NCI-H1105 treated with DMSO at 0.1 percent for 48 hours (cell line): ENCODE measurements around the gene GNRH2.
"Not testable (repeated sequence)": the region's sequence is repeated elsewhere in the genome, so short reads cannot be mapped to it uniquely, and the experiment has no call there.

ENCODE experiments used
- DNase-seq: peaks from one replicate; lab custom pipeline; 2025; lab: John Stamatoyannopoulos, UW

Gene GNRH2

GRCh38 chr20:3042625-3043024 is 797 bp upstream of the GNRH2 start:
- DNase-seq: no peak

DNA sequence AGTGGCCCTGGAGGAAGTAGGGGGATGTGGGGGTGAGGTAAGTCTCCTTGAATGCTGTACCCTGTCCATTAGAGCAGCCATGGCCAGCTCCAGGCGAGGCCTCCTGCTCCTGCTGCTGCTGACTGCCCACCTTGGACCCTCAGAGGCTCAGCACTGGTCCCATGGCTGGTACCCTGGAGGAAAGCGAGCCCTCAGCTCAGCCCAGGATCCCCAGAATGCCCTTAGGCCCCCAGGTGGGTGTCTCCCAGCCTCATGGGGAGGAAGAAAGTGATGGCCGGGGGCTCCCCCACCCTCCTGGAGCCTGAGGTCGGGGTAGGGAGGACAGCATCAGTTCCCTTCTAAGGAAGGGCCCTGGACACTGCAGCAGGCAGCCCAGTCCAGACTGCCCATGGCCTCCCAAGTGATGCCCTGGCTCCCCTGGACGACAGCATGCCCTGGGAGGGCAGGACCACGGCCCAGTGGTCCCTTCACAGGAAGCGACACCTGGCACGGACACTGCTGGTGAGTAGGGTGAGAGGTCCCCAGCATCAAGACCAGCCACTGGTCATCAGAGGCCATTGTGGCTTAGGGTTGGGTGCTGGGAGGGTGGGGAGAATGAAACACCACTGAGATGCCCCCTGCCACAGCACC is 1.0 kb downstream of the GNRH2 start:
- DNase-seq: no peak

- DNase-seq: peak; percentile 74
These were observed 1.8 kb downstream of the GNRH2 start for GRCh38 chr20:3045042-3045815.

DNA sequence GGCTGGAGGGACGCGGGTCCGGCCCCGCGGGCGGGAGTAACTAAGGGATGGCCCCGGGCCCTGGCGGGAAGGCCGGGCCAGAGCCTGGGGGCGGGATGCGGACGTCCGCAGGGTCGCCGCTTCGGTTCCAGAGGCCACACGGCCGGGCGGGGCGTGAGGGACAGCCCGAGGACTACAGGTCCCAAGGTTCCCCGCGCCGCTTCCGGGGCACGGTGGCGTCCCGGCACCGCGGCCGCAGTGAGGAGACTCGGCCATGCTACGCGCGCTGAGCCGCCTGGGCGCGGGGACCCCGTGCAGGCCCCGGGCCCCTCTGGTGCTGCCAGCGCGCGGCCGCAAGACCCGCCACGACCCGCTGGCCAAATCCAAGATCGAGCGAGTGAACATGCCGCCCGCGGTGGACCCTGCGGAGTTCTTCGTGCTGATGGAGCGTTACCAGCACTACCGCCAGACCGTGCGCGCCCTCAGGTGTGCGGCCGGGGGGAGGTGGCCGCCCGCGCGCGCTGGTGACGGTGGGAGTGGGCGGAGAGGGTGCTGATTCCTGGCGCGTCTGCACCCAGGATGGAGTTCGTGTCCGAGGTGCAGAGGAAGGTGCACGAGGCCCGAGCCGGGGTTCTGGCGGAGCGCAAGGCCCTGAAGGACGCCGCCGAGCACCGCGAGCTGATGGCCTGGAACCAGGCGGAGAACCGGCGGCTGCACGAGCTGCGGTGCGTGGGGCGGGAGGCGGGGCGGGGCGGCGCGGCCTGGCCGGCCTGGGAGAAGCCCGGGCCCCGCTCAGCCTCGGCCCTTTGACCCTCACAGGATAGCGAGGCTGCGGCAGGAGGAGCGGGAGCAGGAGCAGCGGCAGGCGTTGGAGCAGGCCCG is 2.6 kb downstream of the GNRH2 start, which contains the start of gene MRPS26:
TSS of gene MRPS26 (plus strand) at position 237 of the 861 bp plus-strand sequence. CDS start at position 254, 17 bp downstream.
- DNase-seq: peak; percentile 82

GRCh38 chr20:3046677-3047462 is 3.4 kb downstream of the GNRH2 start:
- peak; percentile 88 for DNase-seq

DNA sequence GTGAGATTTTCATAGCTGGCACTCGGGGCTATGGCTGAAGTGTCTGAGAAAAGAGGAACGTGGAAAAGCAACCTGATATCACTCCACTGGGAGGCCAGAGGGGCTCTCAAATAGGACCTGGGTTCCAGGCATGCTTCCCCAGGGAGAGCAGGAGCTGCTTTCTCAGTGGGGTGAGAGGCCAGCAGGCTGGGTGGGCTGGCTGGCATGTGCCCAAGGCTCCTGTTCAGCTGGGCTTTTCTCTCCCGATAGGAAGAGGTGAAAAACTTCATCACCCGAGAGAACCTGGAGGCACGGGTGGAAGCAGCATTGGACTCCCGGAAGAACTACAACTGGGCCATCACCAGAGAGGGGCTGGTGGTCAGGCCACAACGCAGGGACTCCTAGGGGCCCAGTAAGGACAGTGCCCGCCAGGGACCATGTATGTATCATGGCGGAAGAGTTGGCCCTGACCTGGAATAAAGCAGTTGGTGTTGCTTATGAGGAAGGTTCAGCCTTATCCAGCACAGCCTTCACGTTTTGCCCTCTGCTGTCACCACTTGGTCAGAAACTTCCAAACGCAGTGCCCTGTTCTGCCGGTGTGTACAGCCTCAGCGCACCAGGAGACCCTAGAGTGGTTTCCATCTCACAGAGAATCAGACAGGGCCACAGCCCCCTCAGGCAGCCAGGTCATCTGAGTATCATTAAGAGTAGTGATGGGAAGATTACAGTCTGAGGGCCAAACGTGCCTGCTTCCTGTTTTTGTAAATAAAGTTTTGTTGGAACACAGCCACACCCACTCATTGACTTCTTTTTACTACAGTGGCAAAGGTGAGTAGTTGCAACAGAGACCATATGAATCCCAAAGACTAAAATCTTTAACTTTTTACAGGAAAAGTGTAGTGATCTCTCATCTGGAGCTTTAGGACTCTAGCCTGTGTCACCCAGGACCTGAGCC is 4.3 kb downstream of the GNRH2 start:
- DNase-seq: no peak

GRCh38 chr20:3051385-3052019 is 8.1 kb downstream of the GNRH2 start:
- DNase-seq: no peak

DNA sequence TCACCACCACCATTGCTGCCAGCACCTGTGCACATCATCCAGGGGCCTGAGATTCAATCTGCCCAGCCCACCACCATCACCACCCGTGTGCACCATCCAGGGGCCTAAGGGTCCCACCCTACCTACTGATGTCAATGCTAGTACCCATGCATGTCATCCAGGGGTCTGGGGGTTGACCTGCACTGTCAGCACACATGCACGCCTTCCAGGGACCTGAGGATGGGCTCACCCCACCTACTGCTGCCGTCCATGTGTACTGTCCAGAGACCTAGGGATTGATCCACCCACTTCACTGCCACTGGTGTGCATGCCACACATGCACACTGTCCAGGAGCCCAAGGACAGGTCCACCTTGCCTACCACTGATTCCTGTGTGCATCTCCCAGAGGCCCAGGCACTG is 16.1 kb downstream of the GNRH2 start:
- no peak for DNase-seq

DNA sequence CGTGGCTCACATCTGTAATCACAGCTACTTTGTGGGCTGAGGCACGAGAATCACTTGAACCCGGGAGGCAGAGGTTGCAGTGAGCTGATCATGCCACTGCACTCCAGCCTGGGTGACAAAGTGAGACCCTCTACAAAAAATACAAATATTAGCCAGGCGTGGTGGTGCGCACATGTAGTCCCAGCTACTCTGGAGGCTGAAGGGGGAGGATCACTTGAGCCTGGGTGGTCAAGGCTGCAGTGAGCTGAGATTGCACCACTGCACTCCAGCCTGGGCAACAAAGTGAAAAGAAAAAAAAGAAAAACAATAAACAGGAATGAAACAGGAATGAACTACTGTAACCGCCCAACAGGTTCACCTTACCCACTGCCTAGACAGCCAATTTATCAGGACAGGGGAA is 20.7 kb downstream of the GNRH2 start:
- DNase-seq: not testable (repeated sequence)

- no peak for DNase-seq
These were observed 24.0 kb downstream of the GNRH2 start for GRCh38 chr20:3067139-3068014.

GRCh38 chr20:3068075-3068474 is 24.7 kb downstream of the GNRH2 start:
- DNase-seq: no peak

- peak; percentile 14 for DNase-seq
These were observed 25.8 kb downstream of the GNRH2 start for GRCh38 chr20:3068986-3069900.

DNA sequence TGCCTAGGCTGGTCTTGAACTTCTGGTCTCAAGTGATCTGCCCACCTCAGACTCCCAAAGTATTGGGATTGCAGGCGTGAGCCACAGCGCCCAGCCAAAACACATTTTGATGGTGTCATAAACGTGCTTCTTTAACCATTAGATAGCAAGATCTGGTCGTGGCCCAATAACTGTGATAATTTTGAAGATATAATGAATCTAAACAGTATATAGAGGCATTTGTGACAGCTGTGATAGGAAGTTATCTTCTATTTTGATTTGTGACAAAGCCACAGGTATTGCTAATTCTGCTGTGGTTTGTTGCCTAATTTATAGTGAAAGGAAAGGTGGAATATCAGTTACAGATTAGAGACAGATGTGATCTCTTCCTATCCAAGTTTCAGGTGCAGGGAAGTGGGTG is 27.3 kb downstream of the GNRH2 start:
- no peak for DNase-seq

- DNase-seq: no peak
These were observed 27.8 kb downstream of the GNRH2 start for GRCh38 chr20:3071266-3071609.

- no peak for DNase-seq
These were observed 28.4 kb downstream of the GNRH2 start, which contains the start of gene OXT for GRCh38 chr20:3071610-3072529. TSS of gene OXT (plus strand) at chr20:3071620. CDS start at chr20:3071656, 36 bp downstream.

GRCh38 chr20:3072530-3073250 is 29.3 kb downstream of the GNRH2 start:
- no peak for DNase-seq
